Neuronal stem cell (in vitro differentiated cells): ENCODE data around the gene DPP6.
"Not testable (repeated sequence)": the region's sequence is repeated elsewhere in the genome, so short reads cannot be mapped to it uniquely, and the experiment has no call there.

ENCODE experiments used
- DNase-seq: peaks from one replicate; pipeline ENCODE4 v3.0.0-alpha.2; 2013; ENCODE audit warnings: low spot score
- H2AFZ ChIP-seq: one replicate; pipeline ENCODE4 v1.6.1; 2013; ENCODE audit warnings: mild to moderate bottlenecking, low read length, inconsistent platforms
- H2AK5ac ChIP-seq: 2 replicates; pipeline ENCODE4 v1.6.1; 2013; ENCODE audit warnings: low read depth, mild to moderate bottlenecking, inconsistent platforms, low read length, moderate library complexity, mixed read lengths
- H2BK120ac ChIP-seq: 2 replicates; pipeline ENCODE4 v1.6.1; 2013; ENCODE audit warnings: low read depth, mild to moderate bottlenecking, inconsistent platforms, low read length, moderate library complexity, mixed read lengths
- H2BK12ac ChIP-seq: one replicate; pipeline ENCODE4 v1.6.1; 2013; ENCODE audit warnings: low read length, inconsistent platforms
- H2BK15ac ChIP-seq: 2 replicates; pipeline ENCODE4 v1.6.1; 2013; ENCODE audit warnings: mild to moderate bottlenecking, low read length, inconsistent platforms, mixed read lengths
- H2BK5ac ChIP-seq: one replicate; pipeline ENCODE4 v1.6.1; 2013; ENCODE audit warnings: inconsistent platforms, mild to moderate bottlenecking, low read length, moderate library complexity
- H3K14ac ChIP-seq: one replicate; pipeline ENCODE4 v1.6.1; 2013; ENCODE audit warnings: low read length, inconsistent platforms
- H3K18ac ChIP-seq: 2 replicates; pipeline ENCODE4 v1.6.1; 2013; ENCODE audit warnings: low read length, inconsistent platforms
- H3K23ac ChIP-seq: 2 replicates; pipeline ENCODE4 v1.6.1; 2013; ENCODE audit warnings: low read depth, mild to moderate bottlenecking, mixed read lengths, low read length, inconsistent platforms; ENCODE audit not compliant: poor library complexity
- H3K27ac ChIP-seq: replicated peaks from 3 replicates; pipeline ENCODE4 v1.5.1; 2013; ENCODE audit warnings: low read length, inconsistent platforms
- H3K27me3 ChIP-seq, 3 experiments: 2 replicates each; pipeline ENCODE4 v1.6.1; 2013; ENCODE audit warnings: low read length in 3 of 3, mild to moderate bottlenecking in 2 of 3, inconsistent platforms in 1 of 3, low read depth in 1 of 3, mixed read lengths in 1 of 3, moderate library complexity in 1 of 3; ENCODE audit not compliant: control insufficient read depth in 3 of 3, insufficient read depth in 3 of 3
- H3K36me3 ChIP-seq, 2 donors: replicated peaks in 1 of 2; 2 replicates each; pipeline ENCODE4 v1.6.1; 2013; ENCODE audit warnings: low read length in 2 of 2; ENCODE audit not compliant: control insufficient read depth in 2 of 2, insufficient read depth in 2 of 2
- H3K4ac ChIP-seq: 2 replicates; pipeline ENCODE4 v1.6.1; 2013; ENCODE audit warnings: inconsistent platforms, mild to moderate bottlenecking, low read length, moderate library complexity
- H3K4me1 ChIP-seq, 2 donors: 1 replicate in 1 of 2; 2 replicates in 1 of 2; pipeline ENCODE4 v1.6.1; 2013; ENCODE audit warnings: low read length in 2 of 2, low read depth in 1 of 2; ENCODE audit not compliant: control insufficient read depth in 2 of 2, insufficient read depth in 1 of 2
- H3K4me2 ChIP-seq: one replicate; pipeline ENCODE4 v1.6.1; 2013; ENCODE audit warnings: mild to moderate bottlenecking, low read length, inconsistent platforms; ENCODE audit not compliant: insufficient read depth, poor library complexity, severe bottlenecking
- H3K4me3 ChIP-seq, 2 donors: 2 replicates each; pipeline ENCODE4 v1.5.1; 2013; ENCODE audit warnings: low read length in 2 of 2, mild to moderate bottlenecking in 2 of 2, inconsistent platforms in 1 of 2, moderate library complexity in 1 of 2
- H3K79me1 ChIP-seq: one replicate; pipeline ENCODE4 v1.6.1; 2013; ENCODE audit warnings: low read depth, mild to moderate bottlenecking, inconsistent platforms, low read length, moderate library complexity
- H3K9ac ChIP-seq: one replicate; pipeline ENCODE4 v1.6.1; 2013; ENCODE audit warnings: mild to moderate bottlenecking, low read depth, low read length, inconsistent platforms; ENCODE audit not compliant: poor library complexity
- H3K9me3 ChIP-seq, 2 donors: replicated peaks in 1 of 2; 2 replicates each; pipeline versions ENCODE3 to v1.6.1; 2013; ENCODE audit warnings: low read length in 2 of 2, mild to moderate bottlenecking in 2 of 2, inconsistent platforms in 1 of 2, low read depth in 1 of 2, mixed read lengths in 1 of 2, moderate library complexity in 1 of 2; ENCODE audit not compliant: control insufficient read depth in 2 of 2, insufficient read depth in 1 of 2
- H4K8ac ChIP-seq: one replicate; pipeline ENCODE4 v1.6.1; 2013; ENCODE audit warnings: low read depth, mild to moderate bottlenecking, inconsistent platforms, low read length, moderate library complexity
- H4K91ac ChIP-seq: one replicate; pipeline ENCODE4 v1.6.1; 2013; ENCODE audit warnings: low read length, low read depth, mild to moderate bottlenecking, inconsistent platforms; ENCODE audit not compliant: poor library complexity
- WGBS, 2 donors: extraction: QIAGEN DNeasy Blood & Tissue Kit; methylation state at CpG; one replicate each; pipeline ENCODE4 v1.1.7; 2013; ENCODE audit warnings: missing lambda C conversion rate in 2 of 2, mixed read lengths in 1 of 2; ENCODE audit not compliant: insufficient read length in 2 of 2, insufficient replicate concordance in 1 of 2; ENCODE audit errors: extremely low coverage in 2 of 2; 5-methylcytosine and 5-hydroxymethylcytosine counted together

Gene DPP6

DNA sequence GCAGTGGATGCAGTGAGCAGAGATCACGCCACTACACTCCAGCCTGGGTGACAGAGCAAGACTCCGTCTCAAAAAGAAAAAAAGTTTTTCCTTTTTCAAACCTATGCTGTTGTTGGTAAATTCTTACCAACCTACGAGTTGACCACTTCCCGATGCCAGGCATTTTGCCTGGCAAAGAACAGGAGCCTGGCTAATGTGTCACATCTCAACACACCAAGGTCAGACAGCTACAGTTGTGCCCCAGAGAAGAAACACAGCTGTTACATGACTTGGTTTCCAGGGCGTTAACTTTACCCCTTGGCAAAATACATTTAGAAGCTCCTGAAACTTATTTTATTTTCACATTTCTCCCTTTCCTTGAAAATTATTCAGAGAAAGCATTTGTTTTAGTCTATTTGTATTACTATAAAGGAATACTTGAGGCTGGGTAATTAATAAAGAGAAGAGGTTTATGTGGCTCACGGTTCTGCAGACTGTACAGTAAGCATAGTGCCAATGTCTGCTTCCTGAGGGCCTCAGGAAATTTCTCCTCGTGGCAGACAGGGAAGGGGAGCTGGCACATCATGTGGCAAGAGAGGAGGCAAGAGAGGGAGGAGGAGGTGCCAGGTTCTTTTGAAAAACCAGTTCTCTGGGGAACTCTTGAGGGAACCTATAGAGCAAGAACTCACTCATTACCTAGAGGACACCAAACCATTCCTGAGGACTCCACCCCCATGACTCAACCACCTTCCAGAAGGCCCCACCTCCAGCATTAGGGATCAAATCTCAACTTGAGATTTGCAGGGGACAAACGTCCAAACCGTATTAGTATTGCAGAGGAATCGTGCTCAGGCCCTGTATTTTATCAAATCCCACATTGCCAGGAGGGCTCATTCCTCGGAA lies 867.4 kb downstream of the DPP6 start:
- Histone ChIP-seq H3K4me3 (no peak overlapping the region), H3K4me1 (no peaks in the 10 kb centered on the region), H2BK5ac (no peak overlapping the region), H3K79me1 (no peaks in the 10 kb centered on the region), H4K8ac (no peak overlapping the region), H3K9ac (no peak overlapping the region), H2AFZ (no peak overlapping the region), H2AK5ac (no peak overlapping the region), H3K23ac (no peak overlapping the region), H2BK120ac (no peak overlapping the region), H3K9me3 (no peaks in the 10 kb centered on the region), H2BK15ac (no peak overlapping the region), H2BK12ac (no peak overlapping the region), H3K18ac (no peak overlapping the region), H3K27ac (no peak overlapping the region), H4K91ac (no peak overlapping the region), H3K36me3 (no peaks in the 10 kb centered on the region), H3K27me3 (peaks cover 0 to 30% (median 5%) of the 10 kb centered on the region in 3 experiments), H3K4ac (no peak overlapping the region), H3K14ac (no peak overlapping the region), H3K4me2 (no peak overlapping the region)
- no CpG with 5 or more reads among the region's 11 CpGs for WGBS, 2 donors
- no peak for DNase-seq

DNA sequence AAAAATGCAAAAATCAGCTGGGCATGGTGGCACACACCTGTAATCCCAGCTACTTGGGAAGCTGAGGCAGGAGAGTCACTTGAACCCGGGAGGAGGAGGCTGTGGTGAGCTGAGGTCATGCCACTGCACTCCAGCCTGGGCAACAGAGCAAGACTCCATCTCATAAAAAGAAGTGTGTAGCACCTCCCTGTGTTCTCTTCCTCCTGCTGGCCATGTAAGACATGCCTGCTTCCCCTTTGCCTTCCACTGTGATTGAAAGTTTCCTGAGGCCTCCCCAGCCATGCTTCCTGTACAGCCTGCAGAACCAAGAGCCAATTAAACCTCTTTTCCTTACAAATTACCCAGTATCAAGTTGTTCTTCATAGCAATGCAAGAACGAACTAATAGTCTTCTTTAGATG lies 870.3 kb downstream of the DPP6 start:
- not testable (repeated sequence) for H2AK5ac ChIP-seq, H3K9me3 ChIP-seq, H3K36me3 ChIP-seq, H3K27ac ChIP-seq, DNase-seq, H3K4me1 ChIP-seq, H3K18ac ChIP-seq, H3K9ac ChIP-seq, H2BK5ac ChIP-seq, H3K4ac ChIP-seq, H3K23ac ChIP-seq, H2BK15ac ChIP-seq, H3K14ac ChIP-seq, H3K4me2 ChIP-seq, H3K79me1 ChIP-seq, H2BK12ac ChIP-seq, H3K4me3 ChIP-seq, H2BK120ac ChIP-seq, H4K91ac ChIP-seq, H4K8ac ChIP-seq, H2AFZ ChIP-seq
- peaks cover 0 to 23% (median 0%) of the 10 kb centered on the region in 3 experiments for H3K27me3 ChIP-seq
- WGBS, 2 donors: no CpG with 5 or more reads among the region's 2 CpGs

DNA sequence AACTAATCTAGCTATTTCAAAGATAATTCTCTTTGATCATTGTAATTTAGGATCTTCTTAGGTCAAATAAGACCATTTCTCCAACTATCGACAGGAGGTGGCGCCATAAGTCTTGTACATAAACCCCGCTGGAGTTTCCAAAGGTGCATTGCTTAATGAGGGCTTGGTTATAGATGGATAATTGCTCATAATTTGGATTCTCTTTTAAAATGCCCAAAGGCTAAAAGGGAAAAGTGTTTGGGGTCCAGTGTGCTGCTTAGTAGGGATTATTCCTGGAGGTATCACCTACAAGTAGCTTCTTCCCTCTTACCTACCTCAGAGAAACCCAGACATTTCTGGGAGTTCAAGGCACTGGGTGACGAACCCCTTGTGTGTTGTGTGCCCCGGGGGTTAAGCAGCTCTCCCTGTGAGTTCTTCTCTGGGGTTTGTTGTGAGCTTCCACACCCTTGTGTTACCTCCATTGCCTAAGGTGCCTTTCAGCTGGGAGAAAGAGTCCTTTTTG lies 875.5 kb downstream of the DPP6 start:
- no peak overlapping the region for H3K9ac ChIP-seq
- no peak overlapping the region for H3K4me3 ChIP-seq
- H3K36me3 ChIP-seq: no peaks in the 10 kb centered on the region
- no peak overlapping the region for H2AFZ ChIP-seq
- H2BK5ac ChIP-seq: no peak overlapping the region
- no peak overlapping the region for H2AK5ac ChIP-seq
- H3K9me3 ChIP-seq: peaks cover 0 to under 1% of the 10 kb centered on the region in 2 donors
- H4K8ac ChIP-seq: no peak overlapping the region
- H3K14ac ChIP-seq: no peak overlapping the region
- peaks cover 0 to 27% (median 0%) of the 10 kb centered on the region in 3 experiments for H3K27me3 ChIP-seq
- H3K4me2 ChIP-seq: no peak overlapping the region
- no peak overlapping the region for H3K23ac ChIP-seq
- H3K4ac ChIP-seq: no peak overlapping the region
- no peaks in the 10 kb centered on the region for H3K4me1 ChIP-seq
- H2BK15ac ChIP-seq: no peak overlapping the region
- peak; percentile 61 for DNase-seq
- no peak overlapping the region for H4K91ac ChIP-seq
- no peak overlapping the region for H3K18ac ChIP-seq
- WGBS, 2 donors: no CpG with 5 or more reads among the region's 5 CpGs
- no peak overlapping the region for H2BK12ac ChIP-seq
- H2BK120ac ChIP-seq: no peak overlapping the region
- H3K79me1 ChIP-seq: no peaks in the 10 kb centered on the region
- H3K27ac ChIP-seq: no peak overlapping the region

DNA sequence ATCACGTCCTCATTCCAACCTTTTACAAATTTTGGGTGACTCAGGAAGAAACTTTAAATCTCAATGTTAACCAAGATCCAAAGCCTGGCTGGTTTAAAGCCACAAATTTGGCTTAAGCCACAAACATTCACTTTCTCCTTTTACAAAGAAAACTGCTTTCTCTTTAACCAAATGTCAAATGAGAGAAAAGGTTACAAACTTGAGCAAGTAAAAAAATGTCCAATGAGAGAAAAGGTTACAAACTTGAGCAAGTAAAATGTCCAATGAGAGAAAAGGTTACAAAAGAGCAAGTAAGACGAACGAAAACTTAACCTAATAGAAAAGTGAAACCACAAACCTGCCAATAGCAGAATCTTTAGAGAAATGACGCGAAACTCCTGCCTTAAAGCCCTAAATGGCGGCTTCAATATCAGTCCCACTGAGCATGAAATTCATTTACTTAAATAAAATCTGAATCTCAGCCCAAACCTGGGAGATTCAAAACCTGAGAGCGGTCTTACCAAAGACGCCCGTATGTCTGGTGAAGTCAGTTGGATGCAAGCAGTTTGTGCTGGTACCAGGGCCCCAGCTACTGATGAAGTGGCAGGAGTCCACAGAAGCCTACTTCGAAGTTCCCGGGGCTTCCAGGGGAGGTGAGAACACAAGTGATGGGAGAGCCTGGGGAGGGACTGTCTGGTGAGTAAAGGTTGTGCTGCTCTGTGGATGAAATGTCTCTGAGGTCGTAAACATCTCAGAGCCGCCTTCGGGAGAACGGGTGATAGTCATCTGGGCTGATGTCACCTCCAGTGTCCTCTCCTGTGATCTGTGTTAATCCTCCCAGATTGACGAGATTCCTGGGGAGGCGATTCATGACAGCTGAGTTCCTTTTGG lies 876.2 kb downstream of the DPP6 start:
- WGBS, 2 donors: no CpG with 5 or more reads among the region's 17 CpGs
- no peak overlapping the region for H3K27ac ChIP-seq
- H3K4me1 ChIP-seq: no peaks in the 10 kb centered on the region

More for the DNA sequence above, 876.2 kb downstream of the DPP6 start:
- H2AFZ ChIP-seq: peak overlapping the region; percentile 76
- no peak overlapping the region for H3K18ac ChIP-seq
- H3K36me3 ChIP-seq: no peaks in the 10 kb centered on the region
- no peak overlapping the region for H3K4ac ChIP-seq
- no peaks in the 10 kb centered on the region for H3K79me1 ChIP-seq
- no peak overlapping the region for H3K4me2 ChIP-seq
- no peak overlapping the region for H2BK5ac ChIP-seq
- H2BK12ac ChIP-seq: no peak overlapping the region
- no peak overlapping the region for H4K91ac ChIP-seq
- no peak overlapping the region for H4K8ac ChIP-seq
- H2AK5ac ChIP-seq: peak overlapping the region; percentile 10
- H3K9ac ChIP-seq: no peak overlapping the region
- no peak overlapping the region for H3K4me3 ChIP-seq
- H3K27me3 ChIP-seq: peaks cover 0 to 27% (median 0%) of the 10 kb centered on the region in 3 experiments
- peak; percentile 45 for DNase-seq
- H3K14ac ChIP-seq: no peak overlapping the region
- no peak overlapping the region for H2BK15ac ChIP-seq
- H3K9me3 ChIP-seq: peaks cover 0 to 2% of the 10 kb centered on the region in 2 donors
- H3K23ac ChIP-seq: no peak overlapping the region
- H2BK120ac ChIP-seq: no peak overlapping the region
